Daoy (cell line): ENCODE data around the gene WDCP. TPM values are rescaled to one million over a fixed set of nuclear protein-coding genes. Genes with fewer than 3 reads are reported as not detected.
"Not testable (repeated sequence)": the region's sequence is repeated elsewhere in the genome, so short reads cannot be mapped to it uniquely, and the experiment has no call there.

ENCODE experiments used
- DNase-seq: peaks from one replicate; pipeline ENCODE4 v3.0.0-alpha.2; 2015; ENCODE audit warnings: low read depth
- total RNA-seq: library from RNA; depleted of rRNA; stranded (reverse); fragments of >200 nt; shearing (Covaris generic); gene quantifications from 2 replicates; pipeline ENCODE4 v1.2.3, GENCODE V29; 2014; rRNA removed

The WDCP gene, protein sequence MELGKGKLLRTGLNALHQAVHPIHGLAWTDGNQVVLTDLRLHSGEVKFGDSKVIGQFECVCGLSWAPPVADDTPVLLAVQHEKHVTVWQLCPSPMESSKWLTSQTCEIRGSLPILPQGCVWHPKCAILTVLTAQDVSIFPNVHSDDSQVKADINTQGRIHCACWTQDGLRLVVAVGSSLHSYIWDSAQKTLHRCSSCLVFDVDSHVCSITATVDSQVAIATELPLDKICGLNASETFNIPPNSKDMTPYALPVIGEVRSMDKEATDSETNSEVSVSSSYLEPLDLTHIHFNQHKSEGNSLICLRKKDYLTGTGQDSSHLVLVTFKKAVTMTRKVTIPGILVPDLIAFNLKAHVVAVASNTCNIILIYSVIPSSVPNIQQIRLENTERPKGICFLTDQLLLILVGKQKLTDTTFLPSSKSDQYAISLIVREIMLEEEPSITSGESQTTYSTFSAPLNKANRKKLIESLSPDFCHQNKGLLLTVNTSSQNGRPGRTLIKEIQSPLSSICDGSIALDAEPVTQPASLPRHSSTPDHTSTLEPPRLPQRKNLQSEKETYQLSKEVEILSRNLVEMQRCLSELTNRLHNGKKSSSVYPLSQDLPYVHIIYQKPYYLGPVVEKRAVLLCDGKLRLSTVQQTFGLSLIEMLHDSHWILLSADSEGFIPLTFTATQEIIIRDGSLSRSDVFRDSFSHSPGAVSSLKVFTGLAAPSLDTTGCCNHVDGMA
- total RNA-seq = 14.6 and 18.0 TPM in 2 replicates

DNA sequence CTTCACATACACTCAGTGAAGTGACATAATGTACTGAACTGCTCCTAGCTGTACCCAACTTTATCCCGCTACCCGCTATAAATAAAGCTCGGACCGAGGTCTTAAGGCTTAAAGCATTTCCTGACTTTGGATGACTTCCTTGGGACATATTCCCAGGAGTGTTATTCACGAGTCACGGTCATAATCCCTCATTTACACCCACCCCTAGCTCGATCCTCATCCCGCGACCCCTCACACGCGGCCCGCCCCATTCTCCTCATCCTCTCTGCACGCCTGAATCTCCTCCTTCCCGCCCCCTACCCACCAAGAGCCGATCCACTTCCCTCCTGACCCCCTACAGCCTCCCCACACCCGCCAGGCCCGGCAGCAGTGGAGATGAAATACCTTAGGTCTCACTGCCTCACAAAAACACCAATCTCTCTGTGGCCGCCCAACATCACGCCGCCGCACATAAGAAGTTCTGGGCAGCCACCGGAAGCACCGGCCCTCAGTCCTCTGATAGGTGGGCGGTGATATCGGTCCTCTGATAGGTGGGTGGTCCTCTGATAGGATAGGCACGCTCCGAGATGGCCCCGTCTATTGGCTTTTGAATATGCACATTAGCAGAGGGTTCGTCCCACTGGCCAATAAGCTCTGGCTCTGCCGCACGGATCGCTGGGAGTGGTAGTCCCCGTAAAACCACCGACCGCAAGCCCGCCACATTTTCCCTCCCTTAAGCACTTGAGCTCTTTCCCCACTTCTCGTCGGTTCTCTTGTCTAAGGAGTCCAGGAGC is at the start of gene WDCP:
WDCP (minus strand) TSS at position 462 of the 773 bp plus-strand sequence. CDS start 7,897 bp downstream, outside the sequence.
- peak; percentile 99 for DNase-seq

DNA sequence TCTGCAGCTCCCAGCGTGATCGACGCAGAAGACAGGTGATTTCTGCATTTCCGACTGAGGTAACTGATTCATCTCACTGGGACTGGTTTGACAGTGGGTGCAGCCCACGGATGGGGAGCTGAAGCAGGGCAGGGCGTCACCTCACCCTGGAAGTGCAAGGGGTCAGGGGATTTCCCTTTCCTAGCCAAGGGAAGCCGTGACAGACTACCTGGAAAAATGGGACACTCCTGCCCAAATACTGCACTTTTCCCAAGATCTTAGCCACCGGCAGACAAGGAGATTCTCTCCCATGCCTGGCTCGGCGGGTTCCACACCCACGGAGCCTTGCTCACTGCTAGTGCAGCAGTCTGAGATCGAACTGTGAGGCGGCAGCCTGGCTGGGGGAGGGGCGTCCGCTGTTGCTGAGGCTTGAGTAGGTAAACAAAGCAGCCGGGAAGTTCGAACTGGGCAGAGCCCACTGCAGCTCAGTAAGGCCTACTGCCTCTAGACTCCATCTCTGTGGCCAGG is 48.0 kb upstream of the WDCP start:
- not testable (repeated sequence) for DNase-seq

GRCh38 chr2:24093270-24093669 is 46.1 kb upstream of the WDCP start:
- not testable (repeated sequence) for DNase-seq

DNA sequence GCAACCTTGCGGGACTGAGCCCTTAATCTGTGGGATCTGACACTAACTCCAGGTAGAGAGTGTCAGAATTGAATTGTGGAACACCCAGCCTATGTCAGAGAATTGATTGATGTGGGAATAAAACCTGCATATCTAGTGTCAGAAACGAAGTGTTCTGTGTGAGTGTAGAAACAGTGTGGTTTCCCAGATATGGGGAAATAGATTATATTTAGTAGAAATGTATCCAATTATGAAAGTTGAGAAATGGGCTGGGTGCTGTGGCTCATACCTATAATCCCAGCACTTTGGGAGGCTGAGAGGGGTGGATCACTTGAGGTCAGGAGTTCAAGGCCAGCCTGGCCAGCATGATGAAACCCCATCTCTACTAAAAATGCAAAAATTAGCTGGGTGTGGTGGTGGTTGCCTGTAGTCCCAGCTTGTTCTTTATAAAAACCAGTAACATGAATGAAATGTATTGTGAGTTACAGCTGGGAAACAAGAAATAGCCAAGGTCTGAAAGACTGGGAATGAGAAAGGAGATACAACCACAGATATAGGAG is 41.7 kb upstream of the WDCP start:
- DNase-seq = no peak

DNA sequence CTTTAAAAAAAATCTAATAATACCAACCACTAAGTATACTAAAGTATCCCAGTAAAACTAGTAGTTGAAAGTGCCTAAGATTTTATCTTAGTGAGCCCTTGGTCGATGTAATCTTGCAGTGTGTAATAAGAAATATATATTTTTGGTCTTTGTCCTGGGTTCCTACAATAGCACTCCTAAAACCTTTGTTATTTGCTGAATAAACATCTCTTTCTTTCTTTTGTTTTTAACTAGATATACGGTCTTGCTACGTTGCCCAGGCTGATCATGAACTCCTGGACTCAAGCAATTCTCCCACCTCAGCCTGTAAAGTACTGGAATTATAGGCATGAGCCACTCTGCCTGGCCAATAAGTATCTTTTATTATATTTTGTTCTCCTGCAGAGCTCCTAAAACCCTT is 39.8 kb upstream of the WDCP start:
- DNase-seq = no peak

DNA sequence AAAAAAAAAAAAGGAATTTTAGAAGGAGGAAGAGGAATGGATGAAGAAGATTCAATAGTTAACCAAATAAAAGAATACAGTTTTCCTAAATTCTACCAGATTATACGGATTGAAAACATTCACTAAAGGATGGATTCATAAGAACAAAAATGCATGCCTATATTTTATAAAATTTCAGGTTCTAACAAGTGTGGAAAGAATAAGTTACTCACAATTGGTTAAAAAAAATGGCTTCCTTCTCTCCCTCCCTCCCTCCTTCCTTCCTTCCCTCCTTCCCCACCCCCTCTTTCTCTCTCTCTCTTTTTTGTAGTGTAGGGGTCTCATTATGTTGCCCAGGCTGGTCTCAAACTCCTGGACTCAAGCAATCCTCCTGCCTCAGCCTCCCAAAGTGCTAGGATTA is 39.0 kb upstream of the WDCP start:
- no peak for DNase-seq

DNA sequence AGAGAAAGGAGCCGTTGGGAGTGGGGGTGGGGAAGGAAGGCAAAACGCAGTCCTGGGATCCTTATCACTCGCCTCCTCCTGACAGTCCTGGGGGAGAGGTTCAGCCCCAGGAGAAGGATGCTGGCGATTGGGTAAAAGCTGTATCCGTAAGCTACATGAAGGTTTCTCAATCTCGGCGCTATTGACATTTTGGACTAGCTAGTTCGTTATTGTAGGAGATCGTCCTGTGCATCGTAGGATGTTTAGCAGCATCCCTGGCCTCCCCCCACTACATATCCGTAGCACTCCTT is 38.0 kb upstream of the WDCP start:
- DNase-seq = no peak

DNA sequence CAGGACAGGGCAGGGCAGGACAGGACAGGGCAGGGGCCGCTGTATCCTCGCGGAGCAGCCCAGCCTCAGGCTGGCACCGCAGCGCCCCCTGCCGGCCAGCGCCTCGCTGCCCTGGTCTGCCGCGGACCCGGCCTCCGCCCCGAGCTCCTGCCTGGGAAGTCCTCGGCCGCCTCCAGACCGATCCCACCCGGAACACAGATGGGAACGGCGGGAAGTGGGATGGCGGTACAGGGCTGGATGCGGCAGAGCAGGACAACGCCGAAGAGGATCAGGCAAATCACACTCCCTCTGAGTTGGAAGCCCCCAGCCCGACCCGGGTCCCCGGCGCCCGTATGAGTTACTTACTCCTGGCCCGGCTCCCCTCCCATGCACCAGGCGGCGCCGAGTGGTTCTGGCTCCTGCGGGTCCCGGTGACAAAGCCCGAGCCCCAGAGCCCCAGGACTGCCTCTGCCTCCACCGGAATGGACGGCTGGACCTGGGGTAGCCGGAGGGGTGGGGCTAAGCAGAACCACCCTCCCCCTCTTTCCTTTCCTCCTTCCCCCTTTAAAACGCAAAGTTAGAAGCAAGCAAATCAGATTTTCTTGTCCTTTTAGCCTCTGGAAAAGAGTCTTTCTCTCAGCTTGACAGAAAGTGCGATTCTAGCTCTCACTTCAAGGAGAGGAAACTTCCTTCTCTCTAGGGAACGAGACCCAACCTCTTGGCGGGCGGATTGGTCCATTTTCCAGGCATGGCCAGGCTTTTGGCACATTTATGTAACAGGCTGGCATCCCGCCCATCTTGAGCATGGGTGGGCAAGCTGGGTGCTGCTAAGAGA is 37.4 kb upstream of the WDCP start, which contains the start of gene TP53I3:
TP53I3 (minus strand) TSS at position 449 of the 814 bp plus-strand sequence. CDS start 508 bp downstream, outside the sequence.
- DNase-seq = peak; percentile 94

GRCh38 chr2:24083567-24084385 is 36.6 kb upstream of the WDCP start:
- no peak for DNase-seq

DNA sequence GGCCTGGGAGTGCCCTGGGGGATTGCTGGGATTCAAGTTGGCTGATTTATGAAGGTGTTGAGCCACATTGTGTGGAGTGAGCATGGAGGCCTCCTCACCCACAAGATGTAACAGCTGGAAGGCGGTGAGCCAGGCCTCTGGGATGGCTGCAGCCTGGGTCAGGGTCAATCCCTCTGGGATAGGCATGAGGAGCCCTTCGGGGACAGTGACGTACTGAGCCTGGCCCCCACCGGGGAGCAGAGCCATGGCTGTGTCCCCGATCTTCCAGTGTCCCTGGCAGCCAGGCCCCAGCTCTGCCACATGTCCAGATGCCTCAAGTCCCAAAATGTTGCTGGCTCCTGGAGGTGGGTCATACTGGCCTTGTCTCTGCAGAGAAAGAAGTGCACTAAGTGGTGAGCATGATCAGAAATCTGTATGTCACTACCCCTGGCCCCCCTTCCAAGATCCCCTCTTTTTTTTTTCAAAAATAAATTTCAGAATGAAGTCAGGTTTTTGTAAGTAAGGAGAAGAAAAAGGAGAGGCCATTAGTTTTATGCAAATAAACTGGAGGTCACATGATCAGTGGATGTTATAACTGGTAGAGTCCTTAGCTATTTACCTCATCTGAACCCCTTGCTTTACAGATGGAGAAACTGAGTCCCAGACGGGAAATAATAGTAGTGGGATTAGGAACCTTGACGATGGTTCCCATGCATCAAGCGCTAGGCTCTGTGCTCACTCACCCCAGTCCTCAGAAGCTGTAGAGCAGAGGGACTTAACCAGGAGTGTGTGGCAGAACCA is 35.8 kb upstream of the WDCP start:
- DNase-seq = no peak

DNA sequence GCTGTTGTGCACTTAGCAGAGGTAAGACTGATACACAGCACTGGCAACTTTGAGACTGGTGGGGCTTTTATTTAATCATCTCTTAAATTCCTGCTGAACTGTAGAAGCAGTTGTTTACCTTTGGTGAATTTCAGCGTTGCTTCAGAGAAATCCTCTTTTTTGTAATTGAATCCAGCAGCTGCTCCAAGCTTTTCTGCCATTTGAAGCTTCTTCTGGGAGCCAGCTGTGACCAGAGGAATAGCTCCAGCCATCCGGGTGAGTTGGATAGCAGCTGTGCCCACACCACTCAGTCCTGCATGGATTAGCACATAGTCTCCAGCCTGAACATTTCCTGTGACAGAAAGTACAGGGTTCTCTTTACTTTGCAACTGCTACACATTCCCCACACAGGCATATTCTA is 33.5 kb upstream of the WDCP start:
- no peak for DNase-seq

DNA sequence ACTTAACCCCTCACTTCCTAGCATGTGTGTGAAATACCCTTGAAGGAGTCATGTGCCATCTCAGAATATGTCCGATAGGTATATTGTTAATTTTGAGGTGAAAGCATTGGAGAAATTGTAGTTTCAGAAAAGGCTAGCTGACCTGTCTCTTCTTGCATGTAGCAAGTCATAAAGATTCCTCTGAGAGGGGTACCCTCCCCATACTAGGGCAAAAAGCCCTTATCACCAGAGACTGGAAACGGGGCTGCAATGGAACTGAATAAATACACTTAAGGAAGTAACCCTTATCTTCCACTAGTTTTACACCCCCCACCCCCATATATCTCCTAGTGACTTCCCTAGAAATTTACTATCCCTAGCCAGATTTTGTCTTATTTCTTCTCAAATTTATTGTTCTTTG is 30.7 kb upstream of the WDCP start:
- DNase-seq = no peak

- no peak for DNase-seq
Observed at GRCh38 chr2:24077535-24077877, 30.3 kb upstream of the WDCP start.

DNA sequence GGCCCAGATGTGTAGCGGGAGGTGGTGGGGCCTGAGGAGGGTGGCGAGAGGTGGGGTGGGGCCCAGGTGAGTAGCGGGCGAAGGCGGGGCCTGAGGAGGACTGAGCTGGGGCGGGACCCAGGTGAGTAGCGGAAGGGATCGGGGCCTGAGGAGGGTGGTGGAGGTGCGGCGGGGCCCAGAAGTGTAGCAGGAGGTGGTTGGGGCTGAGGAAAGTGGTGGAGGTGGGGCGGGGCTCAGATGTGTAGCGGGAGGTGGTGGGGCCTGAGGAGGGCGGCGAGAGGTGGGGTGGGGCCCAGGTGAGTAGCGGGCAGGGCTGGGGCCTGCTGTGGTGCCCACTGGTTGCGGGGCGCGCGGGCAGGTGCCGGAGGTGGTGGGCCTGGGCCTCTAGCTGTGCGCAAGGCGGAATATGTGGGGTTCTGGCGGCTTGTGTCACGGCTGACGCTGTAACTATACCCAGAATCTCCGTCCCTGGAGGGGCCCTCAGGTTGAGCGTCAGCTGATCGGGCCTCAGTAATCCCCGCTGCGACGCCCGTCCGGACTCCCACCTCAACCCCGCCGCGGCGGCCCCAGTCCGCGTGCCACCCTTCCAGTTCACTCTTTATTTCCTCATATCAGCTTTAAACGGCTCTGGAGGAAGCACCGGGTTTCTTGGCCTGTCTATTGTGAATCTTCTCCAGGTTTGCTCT is 29.8 kb upstream of the WDCP start:
- peak; percentile 15 for DNase-seq

DNA sequence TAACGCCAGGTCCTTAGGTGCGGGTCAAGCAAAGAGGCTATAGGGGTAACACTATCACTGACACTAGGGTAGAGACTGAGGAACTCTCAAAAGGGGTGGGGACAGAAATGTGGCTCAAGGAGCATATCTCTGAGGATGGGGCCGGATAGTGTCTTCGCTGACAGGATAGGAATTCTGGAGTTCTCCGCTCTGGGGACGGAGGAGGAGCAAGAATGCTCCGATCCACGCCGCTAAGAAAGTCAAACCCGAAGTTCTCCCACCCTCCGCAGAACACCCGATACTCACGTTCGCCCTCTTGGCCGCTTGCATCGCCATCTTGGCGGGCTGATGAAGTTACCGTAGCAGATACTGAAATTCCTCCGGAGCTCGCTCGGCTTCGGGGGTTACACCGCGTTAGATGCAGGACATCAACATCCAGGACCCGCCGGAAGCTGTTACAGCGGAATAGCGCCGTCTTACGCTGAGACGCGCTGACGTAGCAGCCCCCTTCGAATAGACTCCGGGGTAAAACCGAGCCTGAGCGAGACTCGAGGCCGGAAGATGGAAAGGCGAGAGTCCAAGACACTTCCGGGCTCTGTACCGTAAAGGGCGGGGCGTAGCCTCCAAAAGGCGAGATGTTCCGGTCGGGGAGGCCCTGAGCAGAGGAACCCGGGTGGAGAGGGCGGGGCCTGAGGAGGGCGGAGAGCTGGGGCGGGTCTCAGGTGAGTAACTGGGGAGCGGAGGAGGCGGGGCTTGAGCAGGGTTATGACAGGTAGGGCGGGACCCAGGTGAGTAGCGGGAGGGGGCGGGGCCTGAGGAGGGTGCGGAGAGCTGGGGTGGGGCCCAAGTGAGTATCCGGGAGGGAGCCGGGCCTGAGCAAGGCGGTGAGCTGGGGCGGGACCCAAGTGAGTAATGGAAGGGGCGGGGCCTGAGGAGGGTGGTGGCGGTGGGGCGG is 29.0 kb upstream of the WDCP start, which contains the start of gene SF3B6:
SF3B6 (minus strand) TSS at position 412 of the 934 bp plus-strand sequence; CDS start at position 315, 97 bp downstream.
- peak; percentile 99 for DNase-seq

- DNase-seq = no peak
Observed at GRCh38 chr2:24075259-24075658, 28.1 kb upstream of the WDCP start.

- DNase-seq = no peak
Observed at GRCh38 chr2:24073816-24074215, 26.6 kb upstream of the WDCP start.

DNA sequence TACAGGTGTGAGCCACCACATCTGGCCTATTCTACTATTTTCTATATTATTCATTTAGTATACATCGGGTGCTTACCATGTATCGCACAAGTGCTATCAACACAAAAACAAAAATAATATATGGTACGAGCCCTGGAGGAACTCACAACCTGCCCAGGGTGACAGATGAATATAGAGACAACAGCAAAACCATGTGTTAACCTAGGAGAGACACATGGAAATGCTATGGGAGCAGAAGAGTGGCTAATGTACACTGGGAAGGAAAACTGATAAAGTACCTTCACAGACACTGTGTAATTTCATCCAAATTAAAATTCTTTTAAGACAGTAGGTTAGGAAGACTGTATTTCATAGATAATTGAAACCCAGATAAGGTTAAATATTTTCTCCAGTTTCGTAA is 25.1 kb upstream of the WDCP start:
- DNase-seq = no peak
